Measurements from ENCODE around the gene MAPKAP1. TPM values are rescaled to one million over a fixed set of nuclear protein-coding genes. Genes with fewer than 3 reads are reported as not detected.

Gene MAPKAP1
- total RNA-seq, 1 donor from 2014 or later, result 81.9 TPM

DNA sequence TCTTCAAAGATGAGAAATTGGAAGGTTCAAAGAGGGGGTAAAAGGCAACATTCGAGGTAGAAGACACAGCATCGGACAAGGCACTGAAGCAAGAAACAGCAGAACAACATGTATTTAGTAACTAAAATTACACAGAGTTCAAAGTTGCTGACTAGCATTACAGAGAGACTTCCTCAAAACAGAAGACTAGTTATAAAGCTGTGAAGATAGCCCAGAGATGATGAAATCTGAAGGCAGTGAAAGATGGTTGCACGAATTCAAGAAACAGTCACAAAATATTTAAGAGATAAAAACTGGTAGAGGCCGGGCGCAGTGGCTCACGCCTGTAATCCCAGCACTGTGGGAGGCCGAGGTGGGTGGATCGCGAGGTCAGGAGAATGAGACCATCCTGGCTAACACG is 16.3 kb downstream of the MAPKAP1 start:
- Histone ChIP-seq H3K27me3 (ENCODE audit: control insufficient read depth, insufficient read depth, low read length) (no peaks in the 10 kb centered on the region), H3K4me3 (ENCODE audit: low read depth, low read length) (no peak overlapping the region), H3K36me3 (ENCODE audit: control insufficient read depth, insufficient read depth, low read length) (peaks cover 2% of the 10 kb centered on the region)
- no peak for DNase-seq (ENCODE audit: low read depth)
- no peak for FAIRE-seq
- TF ChIP-seq, protein P1, sequence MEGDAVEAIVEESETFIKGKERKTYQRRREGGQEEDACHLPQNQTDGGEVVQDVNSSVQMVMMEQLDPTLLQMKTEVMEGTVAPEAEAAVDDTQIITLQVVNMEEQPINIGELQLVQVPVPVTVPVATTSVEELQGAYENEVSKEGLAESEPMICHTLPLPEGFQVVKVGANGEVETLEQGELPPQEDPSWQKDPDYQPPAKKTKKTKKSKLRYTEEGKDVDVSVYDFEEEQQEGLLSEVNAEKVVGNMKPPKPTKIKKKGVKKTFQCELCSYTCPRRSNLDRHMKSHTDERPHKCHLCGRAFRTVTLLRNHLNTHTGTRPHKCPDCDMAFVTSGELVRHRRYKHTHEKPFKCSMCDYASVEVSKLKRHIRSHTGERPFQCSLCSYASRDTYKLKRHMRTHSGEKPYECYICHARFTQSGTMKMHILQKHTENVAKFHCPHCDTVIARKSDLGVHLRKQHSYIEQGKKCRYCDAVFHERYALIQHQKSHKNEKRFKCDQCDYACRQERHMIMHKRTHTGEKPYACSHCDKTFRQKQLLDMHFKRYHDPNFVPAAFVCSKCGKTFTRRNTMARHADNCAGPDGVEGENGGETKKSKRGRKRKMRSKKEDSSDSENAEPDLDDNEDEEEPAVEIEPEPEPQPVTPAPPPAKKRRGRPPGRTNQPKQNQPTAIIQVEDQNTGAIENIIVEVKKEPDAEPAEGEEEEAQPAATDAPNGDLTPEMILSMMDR (IDR thresholded peaks at IDR 0.05; ENCODE audit: insufficient read depth, low read length, severe bottlenecking), result no peak

DNA sequence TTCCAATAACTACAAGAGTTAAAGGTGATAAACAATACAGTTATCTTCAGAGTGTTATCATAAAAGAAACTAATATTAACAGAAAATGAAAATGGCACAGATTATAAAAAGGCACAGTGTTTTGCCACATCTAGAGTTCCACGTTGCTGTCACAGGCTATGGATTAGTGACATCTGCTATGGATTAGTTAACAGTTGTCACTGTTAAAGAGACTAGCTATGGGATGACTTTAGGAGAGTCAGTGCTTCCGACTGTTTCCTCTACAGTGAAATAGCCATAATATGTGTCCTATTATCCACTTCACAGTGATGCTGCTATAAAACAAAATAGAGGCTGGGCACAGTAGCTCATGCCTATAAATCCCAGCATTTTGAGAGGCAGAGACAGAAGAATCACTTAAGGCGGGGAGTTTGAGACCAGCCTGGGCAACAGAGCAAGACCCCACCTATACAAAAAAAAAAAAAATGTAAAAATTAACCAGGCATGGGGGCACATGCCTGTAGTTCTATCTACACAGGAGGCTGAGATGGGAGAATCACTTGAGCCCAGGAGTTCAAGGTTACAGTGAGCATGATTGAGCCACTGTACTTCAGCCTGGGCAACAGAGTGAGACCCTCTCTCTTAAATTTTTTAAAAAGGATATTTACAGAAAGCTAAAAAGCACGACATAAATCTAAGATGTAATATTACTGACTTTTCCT is 19.7 kb downstream of the MAPKAP1 start:
- DNase-seq (ENCODE audit: low read depth) (no peak), FAIRE-seq (no peak)
- TF ChIP-seq, protein P1 (IDR thresholded peaks at IDR 0.05; ENCODE audit: insufficient read depth, low read length, severe bottlenecking), result no peak

DNA sequence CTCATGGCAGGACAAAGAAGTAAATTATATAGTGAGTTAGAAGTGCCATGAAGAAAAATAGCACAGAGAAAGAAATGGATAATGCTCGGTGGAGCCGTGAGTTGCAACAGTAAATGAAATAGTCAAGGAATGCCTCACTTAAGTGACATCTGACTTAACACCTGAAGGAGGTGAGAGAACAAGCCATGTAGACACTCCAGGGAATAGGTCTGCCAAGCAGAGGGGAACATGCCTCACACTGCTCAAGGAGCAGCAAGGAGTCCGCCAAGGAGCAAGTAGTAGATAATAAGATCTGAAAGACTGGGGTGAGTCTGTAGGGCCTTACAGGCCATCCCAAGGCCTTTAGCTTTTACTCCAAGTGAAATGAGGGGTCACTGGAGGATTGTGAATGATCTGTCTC is 21.8 kb downstream of the MAPKAP1 start:
- peaks cover 1% of the 10 kb centered on the region for H3K36me3 ChIP-seq (ENCODE audit: control insufficient read depth, insufficient read depth, low read length)
- no peak overlapping the region for H3K4me3 ChIP-seq (ENCODE audit: low read depth, low read length)
- no peak for DNase-seq (ENCODE audit: low read depth)
- FAIRE-seq, result no peak
- H3K27me3 ChIP-seq (ENCODE audit: control insufficient read depth, insufficient read depth, low read length), result no peaks in the 10 kb centered on the region
- TF ChIP-seq, protein P1 (IDR thresholded peaks at IDR 0.05; ENCODE audit: insufficient read depth, low read length, severe bottlenecking), result no peak

More for the DNA sequence above, 19.7 kb downstream of the MAPKAP1 start:
- peaks cover 2% of the 10 kb centered on the region for H3K36me3 ChIP-seq (ENCODE audit: control insufficient read depth, insufficient read depth, low read length)
- H3K27me3 ChIP-seq (ENCODE audit: control insufficient read depth, insufficient read depth, low read length), result no peaks in the 10 kb centered on the region
- H3K4me3 ChIP-seq (ENCODE audit: low read depth, low read length), result no peak overlapping the region

DNA sequence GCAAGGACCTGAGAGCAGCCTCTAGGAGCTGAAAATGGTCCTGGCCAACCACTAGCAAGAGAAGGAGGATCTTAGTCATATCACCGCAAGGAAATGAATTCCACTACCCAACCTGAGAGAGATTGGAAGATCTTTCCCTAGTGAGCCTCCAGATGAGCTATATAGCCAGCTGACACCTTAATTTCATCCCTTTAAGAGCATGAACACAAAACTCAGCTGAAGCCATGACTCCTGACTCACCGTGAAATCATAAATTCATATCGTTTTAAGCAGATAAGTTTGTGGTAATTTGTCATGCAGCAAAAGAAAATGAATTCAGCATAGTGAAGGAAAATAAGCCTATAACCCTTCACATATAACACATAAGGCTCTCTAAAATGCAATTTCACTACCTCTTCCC is 23.5 kb downstream of the MAPKAP1 start:
- no peak for FAIRE-seq
- Histone ChIP-seq H3K4me3 (ENCODE audit: low read depth, low read length) (no peak overlapping the region), H3K36me3 (ENCODE audit: control insufficient read depth, insufficient read depth, low read length) (no peaks in the 10 kb centered on the region), H3K27me3 (ENCODE audit: control insufficient read depth, insufficient read depth, low read length) (no peaks in the 10 kb centered on the region)
- DNase-seq (ENCODE audit: low read depth), result peak; percentile 79
- TF ChIP-seq, protein P1 (IDR thresholded peaks at IDR 0.05; ENCODE audit: insufficient read depth, low read length, severe bottlenecking), result no peak

DNA sequence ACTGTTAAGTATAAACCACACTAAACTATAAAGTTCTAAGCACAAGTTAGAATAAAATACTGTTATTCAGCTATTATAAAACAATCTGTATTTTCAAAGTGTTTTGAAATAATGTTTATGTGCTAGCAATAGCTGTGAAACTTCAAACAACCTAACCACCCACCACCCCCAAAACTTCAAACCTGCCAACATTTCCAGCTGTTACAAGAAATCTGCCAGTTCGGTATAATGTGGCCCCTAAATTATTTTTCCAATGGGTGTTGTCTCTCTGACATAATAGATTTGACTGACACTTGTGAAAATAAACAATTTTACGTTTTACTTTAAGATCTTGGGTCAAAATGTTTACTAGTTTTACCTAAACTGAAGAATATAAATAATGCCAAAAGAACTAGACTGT is 24.7 kb downstream of the MAPKAP1 start:
- Histone ChIP-seq H3K27me3 (ENCODE audit: control insufficient read depth, insufficient read depth, low read length) (no peaks in the 10 kb centered on the region), H3K4me3 (ENCODE audit: low read depth, low read length) (no peak overlapping the region), H3K36me3 (ENCODE audit: control insufficient read depth, insufficient read depth, low read length) (no peaks in the 10 kb centered on the region)
- DNase-seq (ENCODE audit: low read depth), result no peak
- TF ChIP-seq, protein P1 (IDR thresholded peaks at IDR 0.05; ENCODE audit: insufficient read depth, low read length, severe bottlenecking), result no peak
- FAIRE-seq, result no peak

DNA sequence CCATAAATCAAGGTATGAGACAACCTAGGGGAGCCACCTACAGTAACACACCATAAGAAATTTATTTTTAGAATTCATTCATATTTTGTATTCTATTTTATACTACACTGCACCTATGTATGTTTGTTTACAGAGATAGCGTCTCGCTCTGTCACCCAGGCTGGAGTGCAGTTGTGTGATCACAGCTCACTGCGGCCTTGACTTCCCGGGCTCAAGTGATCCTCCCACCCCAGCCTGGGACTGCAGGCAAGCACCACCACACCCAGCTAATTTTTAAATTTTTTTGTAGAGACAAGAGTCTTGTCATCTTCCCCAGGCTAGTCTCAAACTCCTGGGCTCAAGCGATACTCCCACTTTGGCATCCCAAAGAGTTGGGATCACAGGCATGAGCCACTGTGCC is 25.4 kb downstream of the MAPKAP1 start:
- no peak for FAIRE-seq

More for the DNA sequence above, 25.4 kb downstream of the MAPKAP1 start:
- Histone ChIP-seq H3K4me3 (ENCODE audit: low read depth, low read length) (no peak overlapping the region), H3K27me3 (ENCODE audit: control insufficient read depth, insufficient read depth, low read length) (no peaks in the 10 kb centered on the region), H3K36me3 (ENCODE audit: control insufficient read depth, insufficient read depth, low read length) (no peaks in the 10 kb centered on the region)
- DNase-seq (ENCODE audit: low read depth), result no peak
- TF ChIP-seq, protein P1 (IDR thresholded peaks at IDR 0.05; ENCODE audit: insufficient read depth, low read length, severe bottlenecking), result no peak
